ENCODE results near the gene SP3. TPM values are rescaled to one million over a fixed set of nuclear protein-coding genes. Genes with fewer than 3 reads are reported as not detected.

The SP3 gene
- total RNA-seq, 1 donor from 2014 or later, result 210 TPM

DNA sequence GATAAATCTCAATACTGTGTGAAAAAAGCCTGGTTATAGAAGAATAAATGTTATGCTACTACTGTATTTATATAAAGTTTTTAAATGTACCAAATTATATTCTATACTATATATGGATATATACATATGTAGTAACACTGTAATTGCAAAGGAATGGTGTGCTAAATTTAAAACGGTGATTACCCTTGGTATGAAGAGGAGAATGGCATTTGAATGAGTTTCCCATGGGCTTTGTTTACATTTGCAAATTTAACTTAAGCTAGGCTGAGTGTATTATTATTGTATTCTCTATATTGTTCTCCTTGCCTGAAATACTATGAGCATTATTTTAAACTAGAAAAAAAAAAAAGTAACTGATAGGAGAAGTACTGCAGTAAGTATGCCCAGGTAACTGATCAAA, 4.7 kb upstream of the SP3 start:
- Histone ChIP-seq H3K4me1 (peaks cover 9% of the 10 kb centered on the region), H3K79me2 (ENCODE audit: low read depth) (peaks cover 25% of the 10 kb centered on the region), H3K4me3 (no peak overlapping the region), H3K36me3 (no peaks in the 10 kb centered on the region), H2AFZ (replicated peaks) (no peak overlapping the region), H3F3A (ENCODE audit: low read depth) (peaks cover 13% of the 10 kb centered on the region), H3K4me2 (no peak overlapping the region), H3K27me3 (no peaks in the 10 kb centered on the region), H3K27ac (no peak overlapping the region), H3K9ac (no peak overlapping the region), H3K9me3 (ENCODE audit: low read depth) (no peaks in the 10 kb centered on the region), H4K20me1 (ENCODE audit: low read depth) (no peaks in the 10 kb centered on the region)
- TF ChIP-seq, protein P1, sequence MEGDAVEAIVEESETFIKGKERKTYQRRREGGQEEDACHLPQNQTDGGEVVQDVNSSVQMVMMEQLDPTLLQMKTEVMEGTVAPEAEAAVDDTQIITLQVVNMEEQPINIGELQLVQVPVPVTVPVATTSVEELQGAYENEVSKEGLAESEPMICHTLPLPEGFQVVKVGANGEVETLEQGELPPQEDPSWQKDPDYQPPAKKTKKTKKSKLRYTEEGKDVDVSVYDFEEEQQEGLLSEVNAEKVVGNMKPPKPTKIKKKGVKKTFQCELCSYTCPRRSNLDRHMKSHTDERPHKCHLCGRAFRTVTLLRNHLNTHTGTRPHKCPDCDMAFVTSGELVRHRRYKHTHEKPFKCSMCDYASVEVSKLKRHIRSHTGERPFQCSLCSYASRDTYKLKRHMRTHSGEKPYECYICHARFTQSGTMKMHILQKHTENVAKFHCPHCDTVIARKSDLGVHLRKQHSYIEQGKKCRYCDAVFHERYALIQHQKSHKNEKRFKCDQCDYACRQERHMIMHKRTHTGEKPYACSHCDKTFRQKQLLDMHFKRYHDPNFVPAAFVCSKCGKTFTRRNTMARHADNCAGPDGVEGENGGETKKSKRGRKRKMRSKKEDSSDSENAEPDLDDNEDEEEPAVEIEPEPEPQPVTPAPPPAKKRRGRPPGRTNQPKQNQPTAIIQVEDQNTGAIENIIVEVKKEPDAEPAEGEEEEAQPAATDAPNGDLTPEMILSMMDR (IDR thresholded peaks at IDR 0.05), result no peak
- TF ChIP-seq EZH2 (IDR thresholded peaks at IDR 0.05) (no peak), EZH2phosphoT487 (IDR thresholded peaks at IDR 0.05) (no peak)
- H3K9me3 Mint-ChIP-seq, result no peaks in the 10 kb centered on the region
- H3K27ac Mint-ChIP-seq, result peak overlapping the region; percentile 76
- H3K4me3 Mint-ChIP-seq, result no peak overlapping the region
- peaks cover 15% of the 10 kb centered on the region for H3K4me1 Mint-ChIP-seq
- H3K36me3 Mint-ChIP-seq, result no peaks in the 10 kb centered on the region
- no peak for DNase-seq (ENCODE audit: low spot score)
- peaks cover 6% of the 10 kb centered on the region for H3K27me3 Mint-ChIP-seq (ENCODE audit: insufficient read depth, low read depth)

DNA sequence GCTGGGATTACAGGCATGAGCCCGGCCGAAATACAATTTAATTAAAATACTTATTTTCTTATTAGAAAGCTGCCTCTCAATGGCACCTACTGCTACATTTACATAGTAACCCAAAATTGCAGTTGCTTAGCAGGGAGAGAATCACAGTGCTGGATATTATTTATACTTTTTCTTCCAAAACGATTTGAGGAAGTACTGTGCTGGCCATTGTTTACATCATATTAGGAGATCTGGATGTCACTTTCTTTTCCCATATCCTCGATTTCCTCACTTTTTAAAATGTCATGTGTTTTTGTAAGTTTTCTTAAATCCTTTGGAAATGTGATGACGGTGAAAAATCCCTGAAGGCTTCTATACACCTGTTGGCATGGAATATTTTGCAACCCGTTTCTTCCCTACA, 3.4 kb upstream of the SP3 start:
- TF ChIP-seq EZH2 (IDR thresholded peaks at IDR 0.05), result no peak
- TF ChIP-seq, protein P1 (IDR thresholded peaks at IDR 0.05), result no peak
- H3K9ac ChIP-seq, result no peak overlapping the region
- no peak for DNase-seq (ENCODE audit: low spot score)
- H3K27ac Mint-ChIP-seq, result no peak overlapping the region
- no peaks in the 10 kb centered on the region for H3K36me3 ChIP-seq
- peaks cover 9% of the 10 kb centered on the region for H3K4me1 ChIP-seq
- H3K27me3 ChIP-seq, result no peaks in the 10 kb centered on the region
- H3K9me3 ChIP-seq (ENCODE audit: low read depth), result no peaks in the 10 kb centered on the region
- H3K27me3 Mint-ChIP-seq (ENCODE audit: insufficient read depth, low read depth), result peaks cover 9% of the 10 kb centered on the region
- H3K27ac ChIP-seq, result no peak overlapping the region
- peaks cover 15% of the 10 kb centered on the region for H3K4me1 Mint-ChIP-seq
- H3K4me3 ChIP-seq, result no peak overlapping the region
- H3K4me3 Mint-ChIP-seq, result no peak overlapping the region
- H3K9me3 Mint-ChIP-seq, result no peaks in the 10 kb centered on the region
- H3K4me2 ChIP-seq, result no peak overlapping the region
- peaks cover 23% of the 10 kb centered on the region for H3F3A ChIP-seq (ENCODE audit: low read depth)
- H3K79me2 ChIP-seq (ENCODE audit: low read depth), result peaks cover 25% of the 10 kb centered on the region
- no peaks in the 10 kb centered on the region for H3K36me3 Mint-ChIP-seq
- H4K20me1 ChIP-seq (ENCODE audit: low read depth), result no peaks in the 10 kb centered on the region
- H2AFZ ChIP-seq (replicated peaks), result no peak overlapping the region

DNA sequence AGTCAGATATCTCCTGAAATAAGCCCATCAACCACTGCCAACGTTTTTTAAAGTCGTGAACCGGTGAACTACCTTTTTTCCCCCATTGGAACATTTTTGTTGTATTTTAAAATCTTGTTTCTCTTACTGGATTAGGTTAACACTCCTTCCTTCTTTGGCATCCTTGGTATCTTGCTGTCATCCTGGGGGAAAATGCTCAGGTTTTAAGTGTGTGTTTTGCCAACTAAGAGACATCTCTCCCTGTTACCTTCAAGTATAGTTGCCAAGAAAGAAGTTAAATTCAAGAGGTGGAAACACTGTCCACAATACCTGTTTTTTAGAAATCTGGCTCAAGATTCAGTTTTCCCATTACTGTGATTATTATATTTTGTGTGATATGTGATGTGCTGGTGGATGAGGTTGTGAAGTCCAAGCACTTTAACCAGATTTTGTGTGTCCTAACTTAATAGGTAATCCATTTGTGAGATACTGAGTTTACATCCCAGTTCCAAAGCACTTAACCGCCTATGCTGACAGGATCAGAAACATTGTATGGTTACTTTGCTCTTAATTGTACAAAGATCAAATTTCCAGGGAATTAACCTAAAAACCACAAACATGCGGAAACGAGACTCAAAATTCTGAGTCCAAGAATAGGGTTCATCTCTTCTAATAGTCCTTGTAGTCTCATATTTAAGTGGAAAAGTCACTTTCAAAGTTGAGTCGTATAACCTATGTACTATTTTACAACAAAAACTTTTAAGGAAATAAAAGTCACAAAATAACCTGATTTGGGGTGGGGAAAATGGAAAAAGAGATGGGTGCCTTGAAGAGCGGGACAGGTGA, 1.3 kb upstream of the SP3 start:
- no peak for TF ChIP-seq EZH2phosphoT487 (IDR thresholded peaks at IDR 0.05)
- TF ChIP-seq, protein P1 (IDR thresholded peaks at IDR 0.05), result no peak
- no peak for TF ChIP-seq EZH2 (IDR thresholded peaks at IDR 0.05)
- peak overlapping the region; percentile 99 for H3K4me3 ChIP-seq
- H3K4me1 ChIP-seq, result peaks cover 18% of the 10 kb centered on the region
- H3K27ac ChIP-seq, result peak overlapping the region; percentile 92
- H3F3A ChIP-seq (ENCODE audit: low read depth), result peaks cover 33% of the 10 kb centered on the region
- Mint-ChIP-seq H3K36me3 (peaks cover 9% of the 10 kb centered on the region), H3K27ac (peak overlapping the region; percentile 98), H3K9me3 (peaks cover 4% of the 10 kb centered on the region), H3K27me3 (ENCODE audit: insufficient read depth, low read depth) (peaks cover 6% of the 10 kb centered on the region), H3K4me3 (peak overlapping the region; percentile 94), H3K4me1 (peaks cover 23% of the 10 kb centered on the region)
- no peaks in the 10 kb centered on the region for H3K27me3 ChIP-seq
- peak overlapping the region; percentile 74 for H3K9ac ChIP-seq
- no peaks in the 10 kb centered on the region for H3K9me3 ChIP-seq (ENCODE audit: low read depth)
- peaks cover 3% of the 10 kb centered on the region for H3K36me3 ChIP-seq
- peaks cover 45% of the 10 kb centered on the region for H3K79me2 ChIP-seq (ENCODE audit: low read depth)
- no peak for DNase-seq (ENCODE audit: low spot score)
- H3K4me2 ChIP-seq, result peak overlapping the region; percentile 100
- H4K20me1 ChIP-seq (ENCODE audit: low read depth), result no peaks in the 10 kb centered on the region
- no peak overlapping the region for H2AFZ ChIP-seq (replicated peaks)
